Central memory CD4-positive, alpha-beta T cell (primary cell): ENCODE measurements around the gene KLHDC8A.
"Not testable (repeated sequence)": the region's sequence is repeated elsewhere in the genome, so short reads cannot be mapped to it uniquely, and the experiment has no call there.

Source experiments
- DNase-seq: peaks from one replicate; pipeline ENCODE4 v3.0.0; 2022

The KLHDC8A gene

DNA sequence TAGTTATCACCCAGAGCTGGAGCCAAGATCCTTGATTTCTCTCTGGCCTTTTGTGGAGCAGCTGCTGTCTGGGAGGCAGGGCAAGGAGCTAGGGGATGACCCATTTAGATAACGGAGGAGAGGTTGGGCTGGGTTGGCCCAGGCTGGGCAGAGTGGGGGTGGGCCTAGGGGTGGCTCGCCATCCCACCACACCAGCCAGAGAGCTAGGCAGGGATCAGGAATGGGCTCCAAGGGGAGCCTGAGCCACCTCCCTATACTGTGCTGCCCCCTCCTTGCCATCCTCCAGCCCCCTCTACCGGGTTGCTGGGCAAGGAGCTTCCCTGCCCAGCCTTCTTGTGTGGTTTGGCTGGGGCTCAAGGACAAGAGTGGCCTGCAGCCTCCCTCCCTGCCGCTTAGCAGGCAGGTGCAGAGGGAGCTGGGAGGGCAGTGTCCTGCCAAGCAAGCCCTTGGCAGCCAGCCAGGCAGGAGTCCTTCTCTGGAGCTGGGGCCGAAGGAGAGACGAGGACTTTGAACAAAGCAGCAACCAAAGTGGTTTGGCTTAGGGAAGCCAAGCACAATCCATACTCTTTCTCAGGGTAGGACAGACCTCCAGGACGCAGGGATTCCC is 39.3 kb downstream of the KLHDC8A start:
- no peak for DNase-seq

DNA sequence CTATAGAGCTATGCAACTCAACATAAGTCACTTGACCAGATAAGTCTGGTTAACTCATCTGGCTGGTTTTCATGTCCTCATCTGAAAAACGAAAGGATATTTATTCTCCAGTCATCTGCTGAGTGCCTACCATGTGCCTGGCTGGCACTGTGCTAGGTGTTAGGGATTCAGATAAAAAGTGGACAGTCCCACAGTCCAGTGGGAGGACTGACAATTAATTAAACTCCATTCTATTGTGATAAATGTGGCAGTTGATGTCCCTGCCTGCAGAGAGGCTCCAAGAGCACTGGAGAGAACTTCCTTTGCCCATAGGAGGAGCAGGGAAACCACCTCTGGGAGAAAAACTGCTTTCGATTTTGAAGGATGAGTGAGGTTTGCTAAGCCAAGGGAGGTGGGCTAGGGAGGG is 40.6 kb downstream of the KLHDC8A start:
- no peak for DNase-seq

DNA sequence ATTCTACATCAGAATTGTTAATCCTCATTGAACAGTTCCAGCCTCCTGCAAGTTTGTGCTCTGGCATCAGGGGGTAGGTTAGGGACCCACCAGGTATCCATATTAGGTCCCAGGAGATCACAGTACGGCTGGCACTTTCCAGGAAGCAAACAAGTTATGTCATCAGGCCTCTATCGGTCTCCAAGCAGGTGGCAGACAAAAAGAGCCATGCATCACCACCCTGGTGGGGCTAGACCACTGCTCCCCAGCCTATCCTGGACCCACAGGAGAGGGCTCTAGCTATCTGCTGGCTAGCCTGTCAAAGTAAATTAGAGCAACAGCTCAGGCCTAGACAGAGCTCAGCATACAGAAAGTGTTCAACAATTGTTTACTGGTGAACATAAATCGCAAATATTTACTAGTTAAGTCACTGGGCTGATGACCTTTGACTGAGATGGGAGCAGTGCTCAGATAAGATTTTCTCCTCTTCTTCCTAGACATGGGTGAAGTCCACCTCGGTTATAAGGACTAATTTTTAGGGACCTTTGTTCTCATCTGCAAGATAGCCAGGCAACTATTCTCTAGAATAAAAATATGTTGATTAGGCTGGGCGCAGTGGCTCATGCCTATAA is 41.6 kb downstream of the KLHDC8A start:
- DNase-seq = no peak

DNA sequence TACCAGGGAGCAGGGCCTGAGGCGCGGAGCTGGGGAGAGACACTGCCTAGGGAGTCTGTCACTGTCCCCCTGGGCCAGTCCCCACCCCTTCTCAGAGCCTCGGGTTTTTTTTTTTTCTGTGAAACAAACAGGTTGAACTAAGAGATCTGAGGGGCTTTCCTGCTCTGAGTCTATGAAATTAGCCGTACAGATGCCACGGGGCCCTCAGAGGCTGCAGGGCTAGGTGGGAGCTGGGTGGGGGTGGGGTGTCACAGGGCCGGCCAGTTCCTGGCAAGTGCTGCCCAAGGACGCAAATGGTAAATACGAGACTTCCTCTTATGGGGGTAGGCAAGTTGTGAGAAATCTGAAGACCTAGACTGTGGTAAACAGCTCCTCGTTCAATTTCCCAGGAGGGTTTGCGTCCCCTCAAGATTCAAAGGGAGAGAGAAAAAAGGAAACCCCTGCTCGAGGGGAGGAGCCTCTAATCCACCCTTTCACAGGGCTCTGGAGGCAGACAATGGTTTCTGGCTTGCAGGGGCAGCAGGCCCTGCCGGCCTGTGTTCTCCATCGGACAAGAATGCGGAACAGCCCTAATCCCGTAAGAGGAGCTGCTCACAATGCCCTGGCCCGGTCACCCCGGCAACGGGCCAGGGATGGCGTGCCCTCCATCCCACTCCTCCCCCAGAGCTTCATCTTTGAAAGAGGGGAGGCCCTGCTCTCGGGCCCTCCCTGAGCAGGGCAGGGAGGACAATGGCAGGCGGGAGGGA is 43.0 kb downstream of the KLHDC8A start:
- DNase-seq = no peak

DNA sequence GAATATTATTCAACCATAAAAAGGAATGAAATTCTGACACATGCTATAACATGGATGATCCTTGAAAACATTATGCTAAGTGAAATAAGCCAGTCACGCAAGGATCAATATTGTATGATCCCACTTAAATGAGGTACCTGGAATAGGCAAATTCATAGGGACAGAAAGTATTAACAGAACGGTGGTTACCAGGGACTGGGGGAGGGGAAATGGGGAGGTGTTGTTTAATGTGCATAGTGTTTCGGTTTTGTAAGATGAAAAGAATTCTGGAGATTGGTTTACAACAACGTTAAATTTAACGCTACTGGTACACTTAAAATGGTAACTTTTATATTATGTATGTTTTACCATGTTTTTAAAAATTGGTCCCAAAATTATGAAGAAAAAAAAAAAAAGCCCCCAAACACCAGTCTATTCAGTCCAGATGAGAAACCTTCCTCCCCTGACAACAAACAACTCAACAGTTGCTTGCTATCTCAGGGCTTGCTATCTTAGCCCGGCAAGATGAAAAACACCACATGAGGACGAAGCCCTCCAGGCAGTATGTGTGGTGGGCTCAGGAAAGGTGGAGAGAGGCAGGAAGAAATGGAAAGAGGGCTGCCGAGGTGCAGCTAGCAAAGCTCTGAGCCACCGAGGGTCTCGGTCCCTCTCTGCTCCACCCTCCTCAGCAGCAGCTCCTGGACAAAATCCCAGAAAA is 43.7 kb downstream of the KLHDC8A start:
- DNase-seq = no peak

DNA sequence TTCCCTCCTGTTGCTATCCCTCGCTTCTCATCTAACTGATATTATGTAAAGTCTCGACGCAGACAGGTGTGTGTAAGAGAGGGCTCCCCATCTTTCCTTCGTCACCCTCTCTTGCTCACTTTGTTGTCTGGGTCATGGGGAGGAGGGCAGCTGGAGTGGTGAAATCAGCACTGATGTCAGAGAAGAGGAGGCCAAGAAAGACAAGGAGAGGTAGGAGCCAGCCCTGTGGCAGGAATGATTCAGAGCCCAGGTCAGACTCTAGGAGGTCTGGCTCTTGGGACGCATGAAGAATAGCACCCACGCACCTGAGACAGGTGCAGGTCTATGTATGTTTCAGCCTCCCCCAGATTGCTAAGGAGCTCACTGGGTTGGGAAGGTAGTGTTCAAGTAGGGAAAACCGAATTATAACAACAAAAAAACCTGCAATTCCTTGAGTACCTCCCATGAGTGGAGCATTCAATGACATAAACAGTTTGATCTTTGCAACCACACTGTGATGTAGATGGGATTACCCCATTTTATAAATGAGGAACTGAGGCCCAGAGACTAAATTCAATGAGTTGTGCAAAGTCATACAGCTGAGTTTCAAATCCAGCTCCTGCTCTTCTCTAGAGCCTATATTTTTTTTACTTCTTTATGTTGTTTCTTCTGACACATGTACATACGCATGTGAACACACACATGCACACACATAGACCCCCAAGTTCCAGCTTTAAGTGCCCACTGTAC is 45.6 kb downstream of the KLHDC8A start:
- DNase-seq = no peak

DNA sequence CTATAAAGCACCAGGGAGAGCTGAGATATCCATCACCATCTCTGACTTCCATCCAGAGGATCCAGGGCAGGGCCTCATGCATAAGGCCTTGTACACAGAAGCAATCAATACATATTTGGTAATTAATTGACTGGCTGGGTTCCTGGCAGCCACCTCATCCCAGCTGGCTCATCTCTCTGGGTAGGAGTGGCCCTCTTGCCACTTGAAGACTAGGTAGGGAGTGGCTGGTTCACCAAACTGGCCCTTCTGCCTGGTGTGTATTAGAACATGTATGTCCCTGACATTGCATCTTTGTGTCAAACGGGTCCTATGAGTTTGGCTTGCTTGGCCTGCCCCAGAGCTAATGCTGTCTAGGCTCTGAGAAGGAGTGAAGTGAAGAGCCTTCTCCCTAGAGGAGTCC is 47.0 kb downstream of the KLHDC8A start:
- DNase-seq = no peak

DNA sequence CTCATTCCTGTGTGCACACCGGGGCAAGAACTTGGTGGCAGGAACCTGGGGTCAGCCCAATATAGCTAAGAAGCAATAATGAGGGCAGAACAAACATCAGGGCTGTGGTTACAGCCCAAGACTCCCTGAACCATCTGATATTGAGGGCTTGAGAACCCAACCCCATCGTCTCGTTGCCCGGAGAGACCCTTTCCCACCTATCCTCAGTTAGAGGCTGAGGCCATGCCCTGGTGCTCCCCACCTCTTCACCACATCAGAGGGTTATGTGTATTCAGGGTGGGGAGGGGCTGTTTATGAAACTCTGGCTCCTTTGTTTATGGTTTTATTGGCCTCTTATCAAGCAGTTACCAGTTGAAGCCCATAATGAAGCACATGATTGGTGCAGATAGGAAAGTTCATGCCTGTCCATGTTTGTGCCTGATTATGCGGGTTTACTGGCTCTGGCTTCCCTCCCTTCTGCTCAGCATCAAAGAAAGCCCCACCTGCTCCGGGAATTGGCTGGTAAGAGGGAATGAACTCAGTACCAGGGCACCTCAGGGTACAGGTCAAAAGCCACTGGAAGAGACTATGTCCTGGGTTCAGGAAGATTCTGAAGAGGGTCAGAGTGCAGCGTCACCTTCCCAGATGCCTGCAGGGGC is 49.7 kb downstream of the KLHDC8A start:
- DNase-seq = no peak

DNA sequence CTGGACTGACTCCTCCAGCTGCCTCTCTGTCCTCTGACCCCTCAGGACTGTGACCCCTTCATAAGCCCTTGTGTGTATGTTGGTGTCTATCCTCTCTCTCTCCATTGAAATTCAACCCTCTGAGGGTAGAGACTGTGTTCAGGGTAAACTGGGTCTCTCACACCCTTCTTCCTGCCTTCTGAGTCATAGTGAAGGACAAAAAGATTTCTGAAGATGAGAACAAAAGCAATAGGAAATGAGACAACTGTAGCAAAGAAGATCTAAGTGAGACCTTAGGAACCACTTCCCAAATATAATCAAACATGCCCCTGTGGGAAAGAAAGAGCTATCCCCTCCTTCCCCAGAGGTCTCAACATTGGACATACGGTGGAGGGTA is 52.0 kb downstream of the KLHDC8A start:
- no peak for DNase-seq

DNA sequence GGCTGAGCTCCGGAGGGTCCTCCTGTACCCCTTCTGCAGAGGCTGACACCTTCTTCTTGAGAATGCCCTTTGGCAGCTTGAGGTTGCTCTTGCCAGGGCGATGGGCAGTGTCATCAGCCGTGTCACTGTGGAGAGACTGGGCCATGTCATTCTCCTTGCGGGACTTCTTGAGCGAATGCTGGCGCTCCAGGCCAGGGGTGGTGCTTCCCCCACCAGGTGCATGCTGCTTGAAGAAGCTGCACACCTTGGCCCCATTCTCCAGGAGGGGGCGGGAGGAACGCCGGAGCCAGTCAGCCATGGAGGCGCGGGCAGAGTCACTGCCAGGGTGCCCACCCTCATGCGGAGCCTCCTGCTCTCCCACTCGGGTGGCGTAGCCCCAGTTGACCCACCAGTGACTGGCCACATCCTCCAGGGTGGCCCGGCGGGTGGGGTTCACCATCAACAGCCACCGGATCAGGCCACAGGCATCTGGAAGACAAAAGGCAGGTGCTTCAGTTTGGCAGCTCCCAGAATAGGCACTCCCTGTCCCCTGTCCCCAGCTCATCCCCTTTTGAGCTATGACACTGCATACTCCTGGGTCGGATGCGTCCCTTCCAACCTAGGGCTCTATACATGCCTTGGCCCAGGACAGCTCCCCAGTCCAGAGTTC is 52.6 kb downstream of the KLHDC8A start:
- DNase-seq = no peak

DNA sequence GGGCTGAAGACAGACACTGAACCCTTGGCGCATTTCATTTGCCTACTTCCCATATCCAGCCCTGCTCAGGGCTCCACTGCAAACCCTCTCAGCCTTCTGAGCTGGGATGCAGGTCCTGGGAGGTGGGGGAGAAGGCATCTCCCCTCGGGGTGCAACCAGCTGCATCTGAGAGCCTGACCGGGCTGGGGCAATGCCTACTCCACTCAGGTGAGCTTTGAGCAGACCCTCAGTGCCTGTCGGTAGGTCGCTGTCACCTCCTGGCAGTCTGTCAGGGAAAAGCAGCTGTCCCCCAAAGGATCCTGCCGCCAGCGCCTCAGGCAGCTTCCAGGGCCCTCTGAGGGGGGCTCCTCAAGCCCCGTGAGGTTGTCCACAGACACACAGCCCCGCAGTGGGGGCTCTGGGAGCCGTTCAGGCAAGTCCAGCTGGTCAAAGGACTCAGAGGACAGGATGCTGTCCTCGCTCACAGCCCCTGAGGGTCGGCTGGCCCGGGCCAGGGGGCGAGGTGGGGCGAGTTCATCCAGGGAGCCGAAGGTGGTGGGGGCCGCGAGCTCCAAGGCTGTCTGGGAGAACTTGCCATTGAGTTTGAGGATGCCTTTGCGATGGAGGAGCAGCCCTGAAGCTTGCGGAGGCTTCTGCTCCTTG is 53.4 kb downstream of the KLHDC8A start:
- no peak for DNase-seq

DNA sequence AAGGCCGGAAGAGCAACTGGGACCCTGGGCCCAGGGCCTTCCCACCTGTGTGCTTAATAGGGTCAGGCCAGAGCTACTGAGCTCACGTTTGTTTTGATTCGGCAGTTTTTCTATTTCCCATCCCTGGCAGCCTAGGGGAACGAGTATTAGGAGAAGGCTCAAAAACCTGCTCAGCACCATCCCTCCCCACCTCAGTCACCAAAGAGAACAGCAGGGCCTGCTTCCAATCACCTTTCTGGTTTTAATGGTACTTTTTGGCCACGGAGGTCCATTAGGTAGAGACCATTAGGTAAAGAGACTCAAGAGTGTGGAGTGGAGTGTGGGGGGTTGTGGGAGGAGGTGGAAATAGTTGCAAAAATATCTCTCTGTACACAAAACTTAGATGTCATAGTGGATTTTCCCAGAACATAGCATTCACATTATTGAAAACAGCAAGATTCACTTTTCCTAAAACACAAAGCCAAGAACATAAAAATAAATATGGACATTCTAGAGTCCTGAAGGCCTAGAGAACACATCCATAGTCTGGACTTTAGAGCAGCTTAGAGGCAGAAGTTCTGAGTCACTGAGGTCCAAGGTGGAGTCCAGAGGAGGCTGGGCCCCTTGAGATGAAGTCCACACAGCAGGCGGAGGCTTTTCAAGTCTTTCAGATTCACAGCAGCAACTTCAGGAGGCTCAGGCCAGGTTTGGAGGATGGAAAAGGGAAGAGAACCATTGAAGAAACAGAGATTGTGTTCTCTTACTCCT is 54.7 kb downstream of the KLHDC8A start:
- DNase-seq = no peak

DNA sequence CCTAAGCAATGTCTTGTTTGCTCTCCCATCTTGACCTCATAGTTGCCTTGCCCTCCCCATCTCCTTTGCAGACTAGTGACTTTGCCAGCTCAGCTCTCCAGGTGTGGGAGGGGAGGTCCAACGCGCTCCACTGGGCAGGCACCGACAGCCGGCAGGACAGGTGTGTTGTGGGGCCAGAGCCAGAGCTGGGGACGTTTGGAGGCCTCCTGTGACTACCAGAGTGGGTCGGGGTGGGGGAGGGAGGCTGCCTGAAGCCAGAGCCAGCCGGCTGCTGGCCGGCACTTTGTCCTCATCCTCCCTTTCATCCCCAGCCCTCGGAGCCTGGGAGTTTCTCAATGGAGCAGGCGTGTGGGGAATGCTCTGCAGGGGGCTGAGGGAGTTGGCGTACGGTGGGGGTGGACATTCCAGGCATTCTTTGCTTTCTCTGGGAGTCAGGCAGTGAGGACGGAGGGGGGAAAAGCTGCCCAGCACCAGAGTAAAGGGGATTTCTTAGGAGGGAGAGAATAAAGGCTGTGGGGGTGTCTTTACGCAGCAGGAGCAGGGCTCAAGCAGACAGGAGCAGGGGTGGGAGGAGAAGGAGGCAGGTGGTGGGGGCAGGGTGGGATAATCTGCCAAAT is 55.4 kb downstream of the KLHDC8A start:
- no peak for DNase-seq

DNA sequence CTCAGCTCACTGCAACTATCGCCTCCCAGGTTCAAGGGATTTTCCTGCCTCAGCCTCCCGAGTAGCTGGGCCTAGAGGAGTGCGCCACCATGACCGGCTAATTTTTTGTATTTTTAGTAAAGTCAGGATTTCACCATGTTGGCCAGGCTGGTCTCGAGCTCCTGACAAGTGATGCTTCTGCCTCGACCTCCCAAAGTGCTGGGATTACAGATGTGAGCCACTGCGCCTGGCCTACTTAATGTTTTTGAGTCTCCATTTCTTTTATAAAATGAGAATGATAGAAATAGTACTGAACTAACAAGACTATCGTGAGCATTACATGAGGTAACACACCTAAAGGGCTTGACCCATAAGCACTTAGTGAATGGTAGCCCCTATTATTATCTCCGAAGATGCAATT is 56.6 kb downstream of the KLHDC8A start:
- no peak for DNase-seq

DNA sequence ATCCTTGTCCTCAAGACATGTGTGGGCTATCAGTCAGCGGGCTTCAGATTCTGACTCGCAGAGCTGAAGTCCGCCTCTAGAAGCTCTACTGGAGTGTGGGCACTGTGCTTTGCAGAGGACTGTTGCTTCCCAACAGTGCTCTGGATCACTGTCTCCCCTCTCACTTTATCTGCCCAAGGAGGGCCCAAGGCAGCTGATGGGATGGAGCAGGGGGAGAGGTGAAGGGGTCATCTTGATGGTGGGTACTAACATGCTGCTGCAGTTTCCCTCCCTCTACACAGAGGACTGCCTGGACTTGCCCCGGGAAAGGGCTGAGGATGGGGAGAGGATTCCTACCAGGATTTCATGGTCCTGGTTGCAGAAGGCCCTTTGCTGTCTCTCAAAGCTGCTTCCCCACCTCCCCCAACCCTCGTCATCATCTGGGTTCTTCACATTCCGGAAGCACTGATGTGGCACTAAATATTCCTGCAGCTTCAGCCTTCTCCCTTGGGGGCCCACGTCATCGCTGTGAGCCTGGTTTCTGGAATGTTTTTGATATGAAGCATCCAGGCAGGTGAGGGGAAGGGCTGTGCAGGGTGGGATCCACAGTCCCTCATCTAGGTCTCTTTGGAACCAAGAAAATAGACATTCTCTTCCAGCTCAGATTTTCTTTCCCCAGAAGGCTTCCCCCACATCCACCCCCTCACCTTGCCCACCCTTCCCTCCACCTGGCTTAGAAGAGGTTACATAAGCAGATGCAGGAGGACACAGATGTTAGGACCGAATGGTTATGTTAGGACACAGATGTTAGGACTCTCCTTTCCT is 58.3 kb downstream of the KLHDC8A start:
- DNase-seq = no peak

DNA sequence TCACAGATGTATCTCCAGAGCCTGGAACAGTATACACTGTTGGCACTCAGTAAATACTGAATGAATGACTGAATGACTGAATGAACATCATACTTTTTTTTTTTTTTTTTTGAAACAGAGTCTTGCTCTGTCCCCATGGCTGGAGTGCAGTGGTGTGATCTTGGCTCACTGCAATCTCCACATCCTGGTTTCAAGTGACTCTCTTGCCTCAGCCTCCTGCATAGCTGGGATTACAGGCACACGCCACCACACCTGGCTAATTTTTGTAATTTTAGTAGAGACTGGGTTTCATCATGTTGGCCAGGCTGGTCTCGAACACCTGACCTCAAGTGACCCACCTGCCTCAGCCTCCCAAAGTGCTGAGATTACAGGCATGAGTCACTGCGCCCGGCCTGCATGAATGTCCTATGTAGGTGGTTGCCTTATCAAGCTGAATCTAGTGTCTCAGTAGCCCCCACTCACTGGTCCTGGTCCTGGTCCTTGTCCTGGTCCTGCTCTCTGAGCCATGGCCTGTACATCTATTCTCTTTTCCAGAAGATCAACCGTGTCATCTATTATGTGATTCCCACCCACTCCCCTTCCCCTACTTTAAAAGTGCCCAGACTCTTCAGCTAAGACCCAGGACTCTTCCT is 59.1 kb downstream of the KLHDC8A start:
- not testable (repeated sequence) for DNase-seq

DNA sequence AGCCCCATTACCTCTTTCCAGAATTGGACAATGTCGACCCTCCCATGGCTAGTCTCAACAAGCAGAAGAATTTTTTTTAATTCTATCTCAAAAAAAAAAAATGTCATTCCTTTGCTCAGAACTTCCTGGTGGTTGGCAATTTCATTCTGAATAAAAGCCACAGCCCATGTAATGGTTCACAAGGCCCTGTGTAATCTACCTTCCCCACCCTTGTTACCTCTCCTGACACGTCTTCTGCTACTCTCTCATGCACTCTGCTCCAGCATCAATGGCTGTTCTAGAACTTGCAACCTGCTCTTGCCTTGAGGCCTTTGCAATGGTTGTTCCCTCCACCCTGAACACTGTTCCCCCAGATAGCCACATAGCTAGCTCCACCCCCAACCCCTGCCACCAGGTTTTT is 60.6 kb downstream of the KLHDC8A start:
- DNase-seq = no peak

DNA sequence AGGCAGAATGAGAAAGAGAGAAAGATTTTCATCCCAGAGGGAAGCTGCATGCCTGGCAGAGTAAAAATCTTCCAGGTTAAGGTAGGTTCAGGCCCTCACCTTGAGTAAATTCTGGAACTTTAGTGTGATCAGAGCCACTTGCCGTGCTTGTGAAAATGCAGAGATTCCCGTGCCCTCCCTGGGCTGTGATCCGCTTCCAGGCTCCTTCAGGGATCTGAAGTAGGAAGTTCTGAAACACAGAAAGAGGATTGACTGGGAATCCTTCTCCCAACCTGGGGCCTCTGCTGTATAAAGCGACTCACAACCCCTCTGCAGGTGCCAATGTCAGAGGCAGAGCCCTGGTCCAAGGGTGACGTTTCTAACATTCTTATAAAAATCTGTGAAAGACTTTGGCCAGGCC is 61.8 kb downstream of the KLHDC8A start:
- DNase-seq = no peak
